NCI-H1694 treated with DMSO at 0.1 percent for 48 hours (cell line): Measurements from ENCODE around the gene KANSL1L.
"Not testable (repeated sequence)": the region's sequence is repeated elsewhere in the genome, so short reads cannot be mapped to it uniquely, and the experiment has no call there.

Source experiments
- DNase-seq: peaks from one replicate; lab custom pipeline; 2025; lab: John Stamatoyannopoulos, UW

KANSL1L gene

DNA sequence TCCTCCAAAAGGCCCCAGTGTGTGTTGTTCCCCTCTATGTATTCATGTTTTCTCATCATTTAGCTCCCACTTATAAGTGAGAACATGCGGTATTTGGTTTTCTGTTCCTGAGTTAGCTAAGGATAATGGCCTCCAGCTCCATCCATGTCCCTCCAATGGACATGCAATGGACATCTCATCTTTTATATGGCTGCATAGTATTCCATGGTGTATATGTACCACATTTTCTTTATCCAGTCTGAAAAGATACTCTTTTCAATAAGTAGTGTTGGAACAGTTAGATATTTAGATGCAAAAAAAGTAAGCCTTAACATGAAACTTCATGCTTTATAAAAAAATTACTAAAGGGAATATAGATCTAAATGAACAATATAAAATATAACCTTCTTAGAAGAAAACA lies 5.9 kb upstream of the KANSL1L start:
- not testable (repeated sequence) for DNase-seq

DNA sequence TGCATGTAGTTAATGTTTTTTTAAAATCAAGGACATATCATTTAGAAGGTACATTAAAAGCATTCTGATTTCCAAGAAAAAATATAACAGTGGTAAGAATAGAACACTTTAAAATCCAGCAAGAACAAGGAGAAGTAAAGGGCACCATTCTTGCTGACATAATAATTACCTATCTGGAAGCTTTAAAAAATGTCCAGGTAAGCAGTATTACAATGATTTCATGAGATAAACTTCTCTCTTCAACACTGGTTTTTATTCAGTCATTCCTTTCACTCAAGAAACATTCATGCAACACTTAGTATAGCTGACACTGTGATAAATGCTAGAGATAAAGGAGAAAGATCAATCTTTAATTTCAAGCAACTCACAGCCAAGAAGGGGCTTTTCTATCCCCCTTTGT lies 2.9 kb upstream of the KANSL1L start:
- DNase-seq = no peak

DNA sequence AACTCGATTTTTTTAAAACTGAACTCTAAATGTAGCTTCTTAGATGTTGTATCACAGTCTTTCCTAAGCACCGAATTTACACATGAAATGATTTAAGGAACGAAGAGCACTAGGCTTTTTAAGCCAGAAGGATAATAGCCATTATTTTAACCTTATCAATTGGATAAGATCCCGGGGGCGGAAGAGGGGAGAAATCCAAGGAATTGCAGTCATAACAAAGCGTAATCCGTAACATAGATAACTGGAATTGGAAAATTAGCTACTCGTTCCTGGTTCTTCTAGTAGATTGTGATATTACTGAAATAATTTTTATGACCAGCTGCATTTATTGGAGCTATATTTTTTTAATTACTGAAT lies 988 bp upstream of the KANSL1L start:
- no peak for DNase-seq

DNA sequence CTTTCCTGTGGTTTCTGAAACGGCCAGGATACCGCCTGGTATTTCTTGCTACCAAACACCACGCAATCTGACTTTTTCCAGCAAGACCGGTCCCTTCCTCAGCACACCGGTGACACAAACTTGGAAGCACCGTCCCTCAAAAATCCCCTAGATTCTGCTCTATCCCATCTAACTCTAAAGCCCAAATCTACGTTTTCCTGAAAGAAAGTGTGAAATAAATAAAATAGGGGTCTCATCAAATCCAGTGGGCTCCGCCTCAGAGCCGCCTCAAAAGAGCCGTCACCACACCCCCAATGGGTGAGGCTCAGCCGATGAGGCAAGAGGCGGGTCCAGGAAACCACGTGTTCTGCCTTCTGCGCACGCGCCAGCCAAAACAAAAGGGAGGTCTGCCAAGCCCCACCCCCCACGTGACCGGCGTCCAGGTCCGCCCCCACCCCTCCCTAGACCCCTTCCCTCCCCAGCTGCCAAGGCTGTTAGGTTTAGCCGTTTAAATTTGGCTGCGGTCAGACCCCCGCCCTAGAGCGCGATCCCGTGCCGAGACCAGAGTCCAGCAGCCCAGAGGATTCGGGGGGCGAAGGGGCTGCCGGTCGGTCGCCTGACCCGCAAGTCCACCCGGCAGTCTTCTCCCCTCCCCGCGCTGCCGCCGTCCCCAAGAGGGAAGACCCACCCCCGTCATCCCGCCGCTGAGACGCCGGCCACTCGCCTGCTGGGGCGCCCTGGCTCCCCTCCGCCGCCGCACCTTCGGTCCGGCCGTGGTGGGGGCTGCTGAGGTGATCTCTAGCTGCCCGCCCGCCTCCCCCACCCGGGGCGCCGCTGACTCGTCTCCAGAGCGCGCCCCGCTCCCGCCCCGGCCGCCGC lies 534 bp downstream of the KANSL1L start:
- peak; percentile 93 for DNase-seq

DNA sequence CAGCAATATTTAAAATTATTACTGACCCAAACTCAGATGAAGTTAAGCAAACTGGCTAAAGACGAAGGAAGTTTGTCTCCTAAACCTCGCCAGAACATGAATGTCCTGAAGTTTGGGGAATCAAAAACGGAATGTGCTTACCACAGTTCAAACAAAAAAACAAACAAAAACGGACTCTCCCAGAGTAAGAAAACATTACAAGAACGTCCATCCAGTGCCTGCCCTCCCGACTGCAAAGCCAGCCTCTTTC lies 1.1 kb downstream of the KANSL1L start:
- DNase-seq = no peak

DNA sequence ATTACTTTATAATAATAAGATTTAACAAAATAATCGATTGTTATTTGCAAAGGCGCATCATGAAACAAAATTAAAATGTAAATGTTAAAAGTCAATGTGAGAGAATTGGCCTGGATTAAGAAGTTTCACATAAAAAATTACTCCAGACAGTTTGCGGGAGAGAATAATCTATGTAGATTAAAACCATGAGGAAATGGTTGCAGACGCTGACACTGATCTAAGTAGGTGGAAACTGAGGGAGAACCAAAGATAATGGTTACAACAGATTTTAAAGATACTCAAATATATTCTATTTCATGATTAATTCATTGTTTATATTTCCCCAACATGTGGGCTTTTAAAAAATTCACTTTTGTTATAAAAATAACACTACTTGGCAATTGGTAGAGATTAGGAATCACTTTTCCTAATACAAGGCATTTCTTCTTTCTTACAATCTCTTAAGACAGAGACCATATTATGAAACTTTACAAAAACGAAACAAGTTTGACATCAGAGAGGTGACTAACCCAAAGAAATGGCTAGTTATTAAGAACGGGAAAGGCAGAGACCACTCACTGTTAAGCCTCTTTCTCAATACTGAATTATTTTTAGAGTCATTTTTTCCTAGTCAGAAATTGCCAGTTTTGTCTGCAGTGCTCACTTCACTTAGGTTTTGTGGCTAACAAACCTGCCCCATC lies 1.6 kb downstream of the KANSL1L start:
- DNase-seq = peak; percentile 17

DNA sequence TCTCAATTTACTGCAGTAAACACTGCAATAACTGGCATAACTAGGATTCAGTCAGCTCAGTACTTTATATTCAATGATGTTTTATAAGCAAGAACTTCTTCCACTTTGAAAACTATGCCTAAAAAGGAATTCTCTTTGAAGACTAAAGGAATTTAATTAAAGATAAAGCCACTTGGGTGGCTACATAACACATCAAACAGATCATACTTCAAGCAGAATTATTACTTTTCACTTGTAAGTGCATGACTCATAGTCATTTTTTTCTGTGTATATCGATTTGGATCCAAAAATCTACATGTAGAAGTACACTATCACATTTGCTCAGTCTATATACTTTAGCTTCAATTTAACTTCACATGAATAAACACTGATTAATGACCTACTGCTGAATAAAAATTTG lies 4.0 kb downstream of the KANSL1L start:
- no peak for DNase-seq

DNA sequence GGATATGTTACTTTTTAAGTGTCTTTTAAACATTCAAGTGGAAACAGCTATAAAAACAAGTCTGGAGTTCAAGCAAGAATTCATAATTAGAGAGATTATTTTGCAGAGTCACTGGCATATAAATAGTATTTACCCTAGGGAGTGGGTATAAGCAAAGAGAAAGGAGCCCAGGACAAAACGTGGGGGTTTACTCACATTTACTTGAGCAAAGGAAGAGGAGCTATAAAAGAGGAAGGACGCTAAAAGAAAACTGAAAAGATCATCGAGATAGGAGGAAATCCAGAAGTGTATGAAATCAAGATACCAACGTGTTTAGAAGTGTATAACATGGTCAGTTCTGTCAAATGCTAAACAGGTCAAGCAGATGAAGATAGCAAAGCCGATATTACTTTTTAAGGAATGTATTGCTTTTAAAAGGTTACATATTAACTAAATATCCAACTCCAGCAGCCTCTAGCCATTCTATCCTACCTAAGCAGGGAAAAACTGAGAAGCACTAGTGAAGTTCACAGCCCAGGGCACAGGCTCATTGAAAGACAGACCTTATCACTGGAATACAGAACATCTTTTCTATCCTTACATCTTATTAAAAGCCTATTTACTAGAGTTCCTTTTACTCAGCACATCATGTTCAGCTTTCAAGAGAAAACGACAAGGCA lies 8.6 kb downstream of the KANSL1L start:
- DNase-seq = no peak

DNA sequence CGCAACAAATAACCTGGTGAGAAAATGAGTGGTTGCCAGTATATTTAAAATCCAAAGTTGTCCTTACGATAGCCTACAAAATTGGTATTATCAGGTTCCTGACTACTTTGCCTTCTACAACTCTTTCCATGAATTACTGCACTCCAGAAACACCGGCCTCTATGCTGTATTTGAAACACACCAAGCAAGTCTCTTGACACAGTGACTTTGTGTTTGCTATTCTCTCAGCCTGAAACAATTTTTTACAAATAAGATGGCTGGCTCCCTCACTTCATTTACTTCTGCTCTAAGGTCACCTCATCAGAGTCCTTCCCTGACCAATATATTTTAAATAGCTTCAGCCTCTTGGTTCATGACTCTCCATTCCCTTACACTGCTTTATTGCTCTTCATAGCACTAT lies 12.2 kb downstream of the KANSL1L start:
- no peak for DNase-seq

DNA sequence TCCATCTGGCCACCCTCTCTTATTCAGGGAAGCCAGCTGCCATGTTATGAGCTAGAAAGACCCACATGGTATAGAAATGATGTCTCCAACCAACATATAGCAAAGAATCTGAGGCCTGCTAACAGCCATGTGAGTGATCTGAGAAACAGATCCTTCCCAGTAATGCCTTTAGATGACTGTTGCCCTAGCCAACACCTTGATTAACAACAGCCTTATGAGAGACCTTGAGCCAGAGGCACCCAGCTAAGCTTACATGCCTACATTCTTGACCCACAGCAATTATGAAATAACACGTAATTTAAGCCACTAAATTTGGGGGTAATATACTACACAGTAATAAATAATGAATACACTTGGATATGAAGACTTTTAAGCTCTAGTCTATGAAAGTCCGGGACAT lies 13.0 kb downstream of the KANSL1L start:
- DNase-seq = no peak

DNA sequence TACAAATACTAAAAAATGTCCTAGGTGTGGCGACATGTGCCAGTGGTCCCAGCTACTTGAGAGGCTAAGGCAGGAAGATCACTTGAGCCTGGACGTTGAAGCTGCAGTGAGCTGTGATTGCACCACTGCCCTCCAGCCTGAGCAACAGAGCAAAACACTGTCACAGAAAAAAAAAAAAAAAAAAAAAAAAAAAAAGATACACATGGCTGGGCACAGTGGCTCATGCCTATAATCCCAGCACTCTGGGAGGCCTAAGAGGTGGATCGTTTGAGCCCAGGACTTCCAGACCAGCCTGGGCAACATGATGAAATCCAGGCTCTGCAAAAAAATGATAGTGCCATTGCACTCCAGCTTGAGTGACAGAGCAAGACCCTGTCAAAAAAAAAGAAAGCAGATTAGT lies 13.7 kb downstream of the KANSL1L start:
- DNase-seq = no peak

DNA sequence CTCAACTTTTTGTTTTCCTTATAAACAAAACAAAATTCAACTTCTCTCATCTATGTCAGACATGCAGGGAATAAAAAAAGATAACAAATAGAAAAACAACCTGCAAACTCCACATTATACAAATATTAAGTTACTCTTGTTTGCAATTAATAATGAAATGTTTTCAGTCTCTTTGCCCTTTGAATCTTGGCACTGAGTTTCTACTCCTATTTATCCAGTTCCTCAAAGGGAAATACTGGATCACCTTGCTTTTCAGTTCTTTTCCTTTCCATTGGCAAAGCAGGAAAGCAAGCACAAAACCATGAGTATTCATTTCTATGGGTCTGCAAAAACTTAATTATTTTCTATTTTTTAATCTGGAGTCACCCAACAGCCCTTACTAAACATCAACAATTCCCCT lies 23.6 kb downstream of the KANSL1L start:
- DNase-seq = no peak

DNA sequence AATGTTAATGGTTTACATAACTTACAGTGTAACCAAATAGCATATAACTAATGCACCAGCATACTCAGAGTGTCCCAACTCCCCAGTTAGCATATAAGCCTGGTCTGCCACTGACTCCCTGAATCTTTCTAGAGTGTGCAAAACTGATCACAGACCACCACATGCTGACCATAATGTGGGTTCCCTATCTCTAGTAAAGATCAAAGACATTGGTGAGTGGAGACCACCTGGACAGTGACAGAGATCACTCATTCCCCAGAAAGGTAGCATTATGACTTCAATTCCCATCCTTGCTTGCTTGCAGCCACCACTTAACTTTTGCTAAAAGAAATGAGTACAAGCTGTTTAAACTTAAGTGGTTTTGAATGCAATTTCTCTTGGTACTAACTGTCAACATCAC lies 39.0 kb downstream of the KANSL1L start:
- no peak for DNase-seq

DNA sequence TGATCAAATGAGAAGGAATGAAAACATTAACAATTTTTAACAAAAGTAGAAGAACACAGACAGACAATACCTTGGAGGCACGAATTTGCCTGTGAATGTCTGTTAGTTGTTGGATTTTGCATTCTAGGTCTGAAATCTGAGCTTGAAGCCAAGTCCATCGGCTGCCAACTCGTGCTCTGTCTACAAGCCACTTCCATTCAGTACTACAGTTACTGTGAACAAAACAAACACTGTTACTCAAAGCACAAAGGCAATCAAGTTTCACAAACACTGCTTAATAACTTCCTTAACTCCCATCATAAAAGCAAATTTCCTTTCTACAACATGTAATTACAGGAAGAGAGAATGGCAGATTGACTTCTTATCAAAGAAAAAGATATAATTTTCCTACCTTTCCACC lies 42.2 kb downstream of the KANSL1L start:
- DNase-seq = no peak

DNA sequence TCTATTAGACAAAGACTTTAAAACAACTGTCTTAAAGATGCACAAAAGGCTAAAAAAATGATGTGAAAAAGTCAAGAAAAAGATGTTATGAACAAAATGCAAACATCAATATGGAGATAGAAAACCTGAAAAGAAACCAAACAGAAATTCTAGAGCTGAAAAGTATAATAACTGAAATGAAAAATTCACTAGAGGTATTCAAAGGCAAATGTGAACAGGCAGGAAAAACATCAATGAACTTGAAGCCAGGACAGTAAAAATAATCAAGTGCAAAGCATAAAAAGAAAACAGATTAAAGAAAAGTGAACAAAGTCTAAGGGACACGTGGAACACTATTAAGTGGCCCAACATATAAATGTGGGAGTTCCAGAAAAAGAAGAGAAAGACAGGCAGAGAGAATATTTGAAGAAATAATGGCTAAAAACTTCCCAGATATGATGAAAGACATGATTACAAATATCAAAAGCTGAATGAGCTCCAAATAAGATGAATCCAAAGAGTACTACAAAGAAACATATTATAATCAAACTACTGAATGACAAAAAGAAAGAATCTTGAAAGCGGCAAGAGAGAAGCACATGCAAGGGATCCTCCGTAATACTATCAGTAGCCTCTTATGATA lies 57.5 kb downstream of the KANSL1L start:
- no peak for DNase-seq

DNA sequence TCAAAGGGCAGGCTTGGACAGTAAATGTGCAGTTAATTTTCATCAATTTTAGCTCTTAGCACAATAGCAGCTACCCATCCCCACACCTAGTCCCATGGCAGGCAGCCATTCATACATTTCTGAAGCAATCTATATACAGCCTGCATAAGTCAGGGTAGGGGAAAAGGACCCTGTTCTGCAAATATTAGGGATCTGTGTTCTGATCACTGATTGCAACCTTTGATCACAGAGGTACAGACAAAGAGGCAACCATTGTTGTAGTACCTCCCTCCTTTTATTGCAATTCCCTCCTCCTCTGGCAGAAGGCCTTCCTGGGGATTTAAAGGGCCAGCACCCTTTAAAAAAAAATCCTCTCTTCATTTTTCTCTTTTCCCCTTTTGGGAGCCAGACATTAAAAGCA lies 58.3 kb downstream of the KANSL1L start:
- no peak for DNase-seq

DNA sequence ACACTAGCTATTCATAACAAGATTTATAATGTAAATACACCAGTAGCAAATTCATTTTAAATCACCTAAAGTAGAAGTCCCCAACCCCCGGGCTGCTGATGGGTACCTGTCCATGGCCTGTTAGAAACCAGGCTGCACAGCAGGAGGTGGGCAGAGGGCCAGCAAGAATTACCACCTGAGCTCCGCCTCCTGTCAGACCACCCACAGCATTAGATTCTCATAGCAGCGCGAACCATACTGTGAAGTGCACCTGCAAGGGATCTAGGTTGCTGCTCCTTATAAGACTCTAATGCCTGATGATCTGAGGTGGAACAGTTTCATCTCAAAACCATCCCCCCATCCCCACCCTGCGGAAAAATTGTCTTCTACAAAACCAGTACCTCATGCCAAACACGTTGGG lies 71.3 kb downstream of the KANSL1L start:
- no peak for DNase-seq

DNA sequence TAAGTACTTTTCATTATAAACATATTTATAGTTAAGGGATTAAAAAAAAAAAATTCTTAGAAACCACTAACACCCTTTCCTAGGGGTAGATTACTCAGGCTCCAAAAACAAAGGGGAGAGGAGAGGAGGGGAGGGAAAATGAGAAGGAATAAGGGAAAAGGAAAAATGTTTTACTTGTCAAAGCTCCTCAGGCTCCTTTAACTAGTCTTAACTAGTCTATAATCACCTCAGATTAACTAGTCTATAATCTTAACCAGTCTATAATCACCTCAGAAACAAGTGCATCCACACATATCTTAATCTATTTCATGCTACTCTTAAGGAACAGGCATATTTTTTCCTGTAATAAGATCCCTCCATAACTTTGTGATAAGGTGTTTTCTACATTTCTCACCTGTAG lies 76.4 kb downstream of the KANSL1L start:
- no peak for DNase-seq

DNA sequence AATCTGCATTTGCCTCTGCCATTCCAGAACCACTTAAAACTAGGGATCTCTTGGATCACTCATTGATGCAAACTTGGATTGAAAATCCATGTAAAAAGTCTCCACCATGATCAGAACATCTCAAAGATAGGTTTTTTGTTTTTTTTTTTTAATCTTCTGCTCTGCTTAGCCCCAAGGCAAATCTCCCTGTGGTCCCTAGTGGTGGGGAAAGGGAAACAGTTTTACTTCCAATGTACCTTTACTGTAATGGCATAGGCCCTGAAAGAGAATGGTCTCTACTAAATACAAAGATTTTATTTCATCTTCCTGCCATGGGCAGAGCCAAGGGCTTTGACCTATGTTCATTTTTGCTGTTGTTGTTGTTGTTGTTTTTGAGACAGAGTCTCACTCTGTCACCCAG lies 78.4 kb downstream of the KANSL1L start:
- no peak for DNase-seq

DNA sequence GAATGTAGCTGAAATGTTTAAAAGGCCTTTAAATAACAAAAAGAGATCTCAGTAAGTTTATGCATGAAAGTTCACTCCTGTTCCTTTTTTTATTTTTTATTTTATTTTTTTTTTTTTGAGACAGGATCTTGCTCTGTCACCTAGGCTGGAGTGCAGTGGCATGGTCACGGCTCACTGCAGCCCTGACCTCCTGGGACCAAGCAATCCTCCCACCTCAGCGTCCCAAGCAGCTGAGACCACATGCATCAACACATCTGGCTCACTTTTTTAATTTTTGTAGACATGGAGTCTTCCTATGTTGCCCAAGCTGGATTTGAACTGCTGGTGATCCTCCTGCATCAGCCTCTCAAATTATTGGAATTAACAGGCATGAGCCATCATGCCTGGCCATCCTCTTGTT lies 84.3 kb downstream of the KANSL1L start:
- no peak for DNase-seq

DNA sequence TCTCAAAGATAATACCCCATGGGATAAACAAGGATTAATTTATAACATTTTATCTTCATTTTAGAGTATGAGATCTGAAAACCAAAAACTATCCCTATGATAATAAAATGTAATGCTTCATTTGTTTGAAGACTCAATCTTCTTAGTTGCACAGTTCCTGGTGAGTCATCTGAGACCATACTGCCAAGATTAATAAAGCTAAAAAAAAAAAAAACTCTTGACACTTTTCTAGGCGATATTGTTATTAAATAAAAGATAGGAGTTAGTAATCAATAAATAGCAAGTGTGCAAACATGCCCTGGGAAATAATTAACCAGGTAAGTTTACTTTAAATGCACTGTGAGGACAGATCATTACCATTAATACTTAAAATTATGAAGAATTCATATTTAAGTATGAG lies 84.9 kb downstream of the KANSL1L start:
- DNase-seq = no peak

DNA sequence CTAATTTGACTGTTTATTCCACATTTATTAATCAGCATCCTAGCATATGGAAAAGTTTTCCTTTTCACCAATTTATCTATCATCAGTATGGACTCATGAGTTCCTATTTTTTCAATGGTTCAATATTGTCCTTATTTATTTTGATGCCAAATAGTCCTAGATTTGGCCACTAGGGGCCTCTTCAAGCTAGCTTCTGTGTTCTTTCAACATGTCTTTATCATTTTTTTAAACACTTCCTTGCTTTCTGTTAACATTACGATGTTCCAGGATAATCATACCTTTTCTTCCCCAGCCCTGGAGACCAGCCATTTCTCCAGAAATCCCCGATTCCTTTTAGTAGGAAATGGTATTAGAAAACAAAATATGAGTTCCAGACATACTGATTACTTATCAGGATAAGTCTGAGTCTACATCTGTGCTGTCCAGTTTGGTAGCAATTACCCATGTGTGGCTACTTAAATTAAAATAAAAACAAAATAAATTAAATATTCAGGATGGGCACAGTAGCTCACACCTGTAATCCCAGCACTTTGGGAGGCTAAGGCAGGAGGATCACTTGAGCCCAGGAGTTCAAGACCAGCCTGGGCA lies 98.2 kb downstream of the KANSL1L start:
- DNase-seq = peak; percentile 29

DNA sequence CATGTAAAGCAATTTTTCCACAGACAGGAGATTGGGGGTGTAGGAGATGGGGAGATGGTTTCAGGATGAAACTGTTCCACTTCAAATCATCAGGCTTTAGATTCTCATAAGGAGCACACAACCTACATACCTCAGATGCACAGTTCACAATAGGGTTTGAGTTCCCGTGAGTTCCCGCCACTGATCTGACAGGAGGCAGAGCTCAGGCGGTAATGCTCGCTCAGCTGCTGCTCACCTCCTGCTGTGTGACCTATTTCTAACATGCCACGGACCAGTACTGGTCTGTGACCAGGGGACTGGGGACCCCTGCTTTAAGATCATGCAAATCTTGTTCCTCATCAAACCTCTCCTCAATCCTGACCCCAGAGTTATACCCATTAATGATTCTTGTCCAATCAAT lies 98.7 kb downstream of the KANSL1L start:
- no peak for DNase-seq
